ENCODE data around the gene PRSS12.
"Not testable (repeated sequence)": the region's sequence is repeated elsewhere in the genome, so short reads cannot be mapped to it uniquely, and the experiment has no call there.

The PRSS12 gene

DNA sequence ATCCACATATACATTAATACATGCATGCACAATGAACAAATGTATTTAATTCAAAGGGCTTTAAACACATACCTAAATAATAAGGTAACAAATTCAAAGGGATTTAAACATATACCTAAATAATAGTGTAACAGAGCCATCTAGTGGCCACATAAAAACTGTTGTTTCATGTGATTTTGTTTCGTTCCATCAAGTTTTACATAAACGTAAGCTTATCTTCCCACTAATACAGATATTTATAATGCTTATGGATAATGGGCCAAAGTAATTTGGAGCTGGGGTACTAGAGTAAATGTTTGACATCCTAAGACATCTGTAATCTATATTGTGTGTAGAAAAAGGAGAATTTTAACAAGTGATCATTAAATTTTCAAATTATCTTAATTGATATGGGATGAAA lies 82.3 kb downstream of the PRSS12 start:
- peak; percentile 52 for DNase-seq

GRCh38 chr4:118268780-118269179 lies 84.0 kb downstream of the PRSS12 start:
- DNase-seq: no peak

DNA sequence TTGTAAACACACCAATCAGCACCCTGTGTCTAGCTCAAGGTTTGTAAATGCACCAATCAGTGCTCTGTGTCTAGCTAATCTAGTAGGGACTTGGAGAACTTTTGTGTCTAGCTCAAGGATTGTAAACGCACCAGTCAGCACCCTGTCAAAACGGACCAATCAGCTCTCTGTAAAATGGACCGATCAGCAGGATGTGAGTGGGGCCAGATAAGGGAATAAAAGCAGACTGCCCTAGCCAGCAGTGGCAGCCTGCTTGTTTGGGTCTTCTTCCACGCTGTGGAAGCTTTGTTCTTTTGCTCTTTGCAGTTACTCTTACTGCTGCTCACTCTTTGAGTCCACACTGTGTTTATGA lies 86.7 kb downstream of the PRSS12 start:
- DNase-seq: not testable (repeated sequence)

GRCh38 chr4:118265312-118266144 lies 87.3 kb downstream of the PRSS12 start:
- DNase-seq: no peak

DNA sequence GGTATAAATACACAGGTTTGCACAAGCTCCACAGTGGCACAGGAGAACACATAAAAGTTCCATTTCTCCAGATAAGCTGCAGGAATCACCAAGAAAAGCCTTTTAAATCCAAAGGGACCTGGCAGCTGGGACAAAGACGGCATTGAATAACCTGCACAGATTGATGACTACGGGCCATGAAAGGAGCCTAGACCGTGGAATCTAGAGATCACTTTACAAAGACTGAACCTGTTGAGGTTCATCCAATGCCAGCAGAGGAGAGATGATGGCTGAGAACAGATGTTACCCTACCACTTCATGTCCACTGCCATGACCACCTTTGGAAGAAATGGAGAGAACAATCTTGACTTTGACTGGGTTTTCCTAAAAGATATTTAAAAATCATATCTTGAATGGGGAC lies 88.7 kb downstream of the PRSS12 start:
- DNase-seq: no peak

GRCh38 chr4:118260309-118260708 lies 92.5 kb downstream of the PRSS12 start:
- DNase-seq: no peak

GRCh38 chr4:118259111-118259510 lies 93.7 kb downstream of the PRSS12 start:
- no peak for DNase-seq

GRCh38 chr4:118254368-118254767 lies 98.4 kb downstream of the PRSS12 start:
- DNase-seq: no peak

DNA sequence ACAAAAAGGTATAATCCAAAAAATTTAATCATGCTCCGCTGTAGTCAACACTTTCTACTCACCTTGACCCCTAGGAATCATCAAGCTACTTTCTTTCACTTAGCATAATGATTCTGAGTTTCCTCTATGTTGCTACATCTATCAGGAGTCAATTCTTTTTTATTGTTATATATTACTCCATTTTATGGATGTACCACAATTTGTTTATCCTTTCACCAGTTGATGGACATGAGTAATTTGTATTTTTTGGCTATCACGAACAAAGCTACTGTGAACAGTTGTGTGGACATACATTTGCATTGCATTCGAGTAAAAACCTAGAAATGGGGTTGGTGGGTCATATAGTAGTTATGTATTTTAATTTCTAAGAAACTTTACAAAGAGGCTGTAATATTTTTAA lies 102.9 kb downstream of the PRSS12 start:
- DNase-seq: no peak

- no peak for DNase-seq
These were observed 115.3 kb downstream of the PRSS12 start for GRCh38 chr4:118237531-118237930.

GRCh38 chr4:118235566-118236120 lies 117.2 kb downstream of the PRSS12 start:
- no peak for DNase-seq

Measured in KG1 (cell line).